NT2/D1 (cell line): ENCODE data around the gene GLRA1.

Source experiments
- YY1 ChIP-seq: IDR thresholded peaks from 2 replicates; pipeline ENCODE4 v1.6.1; 2011; ENCODE audit not compliant: insufficient read length, insufficient read depth
- ZNF274 ChIP-seq: IDR thresholded peaks from 2 replicates; pipeline ENCODE4 v1.6.1; 2011; ENCODE audit warnings: mild to moderate bottlenecking, low read depth, low read length

DNA sequence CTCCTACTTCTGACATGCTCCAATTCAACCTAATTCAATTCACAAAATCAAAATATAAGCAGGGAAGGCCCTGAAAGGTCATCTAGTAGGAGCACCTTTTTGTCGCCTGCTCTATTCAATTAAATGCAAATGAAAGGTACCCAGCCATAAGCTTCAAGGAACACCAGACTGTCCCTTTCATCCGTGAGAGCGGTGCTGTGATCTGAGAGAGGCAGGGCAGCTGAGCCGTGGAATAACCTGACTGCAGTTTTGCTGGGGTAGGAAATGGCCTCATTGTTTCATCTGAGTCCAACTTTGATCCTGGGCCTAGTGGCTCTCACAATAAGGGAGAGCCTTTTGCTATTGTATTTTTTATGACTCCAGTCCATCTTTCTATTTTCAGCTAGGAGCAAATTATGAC, 39.8 kb upstream of the GLRA1 start:
- TF ChIP-seq ZNF274, result no peak
- no peak for TF ChIP-seq YY1
